Vagina (tissue), 2 donors: ENCODE data around the gene TYW1. TPM values are rescaled to one million over a fixed set of nuclear protein-coding genes. Genes with fewer than 3 reads are reported as not detected.
A peak's percentile ranks its signal among the peaks of the same experiment; 100 is the strongest.
"Not testable (repeated sequence)": the region's sequence is repeated elsewhere in the genome, so short reads cannot be mapped to it uniquely, and the experiment has no call there.

Experiments
- DNase-seq, 2 donors: peaks; one replicate each; pipeline ENCODE4 v3.0.0-alpha.2; 2017; ENCODE audit errors: extremely low spot score in 2 of 2
- H3K27ac ChIP-seq: fragments of 200-600 bp; sonication (generic); one replicate; pipeline ENCODE4 v1.5.1; 2019
- H3K27me3 ChIP-seq: fragments of 200-600 bp; sonication (generic); one replicate; pipeline ENCODE4 v1.5.1; 2019
- H3K36me3 ChIP-seq, 2 donors: fragments of 200-600 bp; sonication (generic); one replicate each; pipeline ENCODE4 v1.5.1; 2017 to 2019
- H3K4me1 ChIP-seq: fragments of 200-600 bp; sonication (generic); one replicate; pipeline ENCODE4 v1.5.1; 2019
- H3K4me3 ChIP-seq, 2 donors: fragments of 200-600 bp; sonication (generic); 1 replicate in 1 of 2; 2 replicates in 1 of 2; pipeline ENCODE4 v1.5.1; 2016 to 2019
- H3K9me3 ChIP-seq: fragments of 200-600 bp; sonication (generic); one replicate; pipeline ENCODE4 v1.5.1; 2019
- POLR2A ChIP-seq, 2 donors: fragments of 450-650 bp; IDR thresholded peaks; one replicate each; pipeline ENCODE4 v1.6.1; 2017; ENCODE audit warnings: antibody characterized with exemption in 2 of 2, mild to moderate bottlenecking in 2 of 2, moderate library complexity in 2 of 2
- POLR2AphosphoS5 ChIP-seq, 2 donors: sonication (generic); formaldehyde crosslinking; IDR thresholded peaks; one replicate each; pipeline ENCODE4 v1.9.0; 2017; ENCODE audit warnings: antibody characterized with exemption in 2 of 2, mild to moderate bottlenecking in 2 of 2, low read depth in 1 of 2; ENCODE audit not compliant: insufficient read depth in 1 of 2
- intact Hi-C: fragments of 100-400 bp; cut with DNase I; formaldehyde crosslinking; loops from one replicate; pipeline ENCODE4 v1.15.1; 2023
- total RNA-seq: library from RNA; depleted of rRNA; stranded (reverse); fragments of >200 nt; gene quantifications from one replicate; pipeline ENCODE4 v1.2.3, GENCODE V29; 2016
- TF ChIP-seq, protein P1 (sequence below), 3 experiments: fragments of 450-650 bp in 2 of 3; fragments of 200-600 bp in 1 of 3; sonication (generic) in 1 of 3; IDR thresholded peaks; one replicate each; pipeline ENCODE4 v1.5.1; 2017 to 2019; ENCODE audit warnings: antibody characterized with exemption in 3 of 3, mild to moderate bottlenecking in 2 of 3, moderate library complexity in 2 of 3

TYW1 gene
- total RNA-seq, 1 donor from 2014 or later: 40.8 TPM

DNA sequence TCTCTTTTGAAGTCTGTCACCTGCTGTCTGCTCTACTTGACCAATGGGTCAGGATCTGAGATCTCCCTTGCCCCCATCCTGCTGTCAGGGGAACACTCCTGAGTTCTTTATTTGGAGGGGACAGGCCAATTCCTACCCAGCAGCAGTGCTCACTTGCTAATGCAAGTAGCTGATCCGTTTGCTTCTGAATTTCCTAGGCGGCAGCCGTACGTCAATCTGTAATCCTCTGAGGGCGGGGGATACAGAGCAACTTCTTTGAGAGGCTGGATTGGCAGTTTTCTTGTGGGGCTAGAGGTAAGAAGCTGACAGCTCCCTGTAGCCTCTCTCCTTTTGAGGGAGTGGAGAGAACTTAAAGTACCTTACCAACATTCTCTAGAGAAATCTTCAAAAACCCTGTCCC lies 36.6 kb downstream of the TYW1 start:
- Histone ChIP-seq H3K9me3 (no peaks in the 10 kb centered on the region), H3K27me3 (no peaks in the 10 kb centered on the region), H3K4me1 (no peaks in the 10 kb centered on the region), H3K4me3 (no peak overlapping the region), H3K36me3 (peaks cover 0 to 11% of the 10 kb centered on the region in 2 donors), H3K27ac (no peak overlapping the region)
- intact Hi-C loops: no loop called here
- TF ChIP-seq, protein P1, sequence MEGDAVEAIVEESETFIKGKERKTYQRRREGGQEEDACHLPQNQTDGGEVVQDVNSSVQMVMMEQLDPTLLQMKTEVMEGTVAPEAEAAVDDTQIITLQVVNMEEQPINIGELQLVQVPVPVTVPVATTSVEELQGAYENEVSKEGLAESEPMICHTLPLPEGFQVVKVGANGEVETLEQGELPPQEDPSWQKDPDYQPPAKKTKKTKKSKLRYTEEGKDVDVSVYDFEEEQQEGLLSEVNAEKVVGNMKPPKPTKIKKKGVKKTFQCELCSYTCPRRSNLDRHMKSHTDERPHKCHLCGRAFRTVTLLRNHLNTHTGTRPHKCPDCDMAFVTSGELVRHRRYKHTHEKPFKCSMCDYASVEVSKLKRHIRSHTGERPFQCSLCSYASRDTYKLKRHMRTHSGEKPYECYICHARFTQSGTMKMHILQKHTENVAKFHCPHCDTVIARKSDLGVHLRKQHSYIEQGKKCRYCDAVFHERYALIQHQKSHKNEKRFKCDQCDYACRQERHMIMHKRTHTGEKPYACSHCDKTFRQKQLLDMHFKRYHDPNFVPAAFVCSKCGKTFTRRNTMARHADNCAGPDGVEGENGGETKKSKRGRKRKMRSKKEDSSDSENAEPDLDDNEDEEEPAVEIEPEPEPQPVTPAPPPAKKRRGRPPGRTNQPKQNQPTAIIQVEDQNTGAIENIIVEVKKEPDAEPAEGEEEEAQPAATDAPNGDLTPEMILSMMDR (IDR thresholded peaks at IDR 0.05): no peak
- TF ChIP-seq POLR2A (IDR thresholded peaks at IDR 0.05) (no peak), POLR2AphosphoS5 (IDR thresholded peaks at IDR 0.05; ENCODE audit: insufficient read depth in 1 of 2, low read depth in 1 of 2) (no peak)
- DNase-seq: no peak

DNA sequence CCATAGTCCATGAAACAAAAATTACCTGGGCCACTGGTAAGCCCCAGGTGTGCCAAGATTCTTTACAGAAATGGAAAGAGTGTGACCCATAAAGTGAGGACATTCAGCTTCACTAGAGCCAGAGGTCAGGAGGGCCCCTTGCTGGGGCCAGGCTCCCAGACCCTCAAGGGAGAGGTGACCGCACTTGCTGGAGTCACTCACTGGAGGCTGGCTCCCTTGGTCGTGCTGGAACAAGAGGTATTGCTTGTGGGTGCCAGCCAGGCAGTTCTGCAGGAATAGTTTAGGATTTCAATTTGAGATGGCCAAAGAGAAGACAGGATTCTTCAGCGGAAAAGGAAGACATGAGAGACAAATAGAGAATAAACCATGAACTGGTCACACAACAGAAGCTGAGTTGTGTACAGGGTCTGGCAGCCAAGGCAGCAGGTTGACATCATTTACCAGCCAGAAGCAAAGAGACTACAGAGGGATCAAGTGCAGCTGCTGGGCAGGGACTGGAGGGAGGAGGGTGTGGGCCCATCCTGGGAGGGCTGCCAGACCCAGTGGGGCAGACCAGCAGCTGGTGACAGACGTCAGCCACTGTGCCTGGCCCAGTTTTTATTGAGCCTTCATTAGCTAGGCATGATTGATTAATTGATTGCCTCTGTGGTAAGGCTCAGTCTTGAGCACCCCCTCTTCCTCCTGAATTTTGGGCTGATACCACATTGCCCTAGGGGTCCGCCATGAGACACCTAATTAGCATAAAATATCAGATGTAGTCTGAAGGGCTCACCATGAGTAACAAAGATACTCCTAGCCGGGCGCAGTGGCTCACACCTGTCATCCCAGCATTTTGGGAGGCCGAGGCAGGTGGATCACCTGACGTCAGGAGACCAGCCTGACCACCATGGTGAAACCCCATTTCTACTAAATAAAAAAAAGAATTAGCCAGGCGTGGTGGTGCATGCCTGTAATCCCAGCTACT lies 40.1 kb downstream of the TYW1 start:
- H3K36me3 ChIP-seq, H3K27me3 ChIP-seq, intact Hi-C loops, H3K9me3 ChIP-seq, DNase-seq, H3K27ac ChIP-seq, H3K4me3 ChIP-seq, H3K4me1 ChIP-seq: not testable (repeated sequence)

DNA sequence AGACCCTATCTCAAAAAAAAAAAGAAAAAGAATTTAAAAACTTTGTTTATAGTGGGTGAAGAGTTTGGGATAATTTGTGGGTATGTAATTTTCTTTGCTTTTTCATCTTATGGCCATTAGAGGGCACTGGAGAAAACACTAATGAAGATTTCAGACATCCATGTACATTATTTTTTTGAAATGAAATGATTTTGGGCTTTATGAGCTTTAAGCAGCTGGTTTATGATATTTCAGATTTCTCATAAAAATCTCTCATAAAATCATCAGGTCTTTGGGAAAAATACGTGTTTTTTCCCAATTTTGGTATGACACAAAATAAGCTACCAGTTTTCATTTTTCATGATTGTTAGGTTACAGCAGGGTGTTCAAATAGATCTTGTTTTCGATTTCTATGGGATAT lies 44.2 kb downstream of the TYW1 start:
- H3K27ac ChIP-seq, H3K27me3 ChIP-seq, DNase-seq, H3K4me3 ChIP-seq, H3K9me3 ChIP-seq, H3K36me3 ChIP-seq, intact Hi-C loops: not testable (repeated sequence)
- H3K4me1 ChIP-seq: peaks cover 16% of the 10 kb centered on the region

DNA sequence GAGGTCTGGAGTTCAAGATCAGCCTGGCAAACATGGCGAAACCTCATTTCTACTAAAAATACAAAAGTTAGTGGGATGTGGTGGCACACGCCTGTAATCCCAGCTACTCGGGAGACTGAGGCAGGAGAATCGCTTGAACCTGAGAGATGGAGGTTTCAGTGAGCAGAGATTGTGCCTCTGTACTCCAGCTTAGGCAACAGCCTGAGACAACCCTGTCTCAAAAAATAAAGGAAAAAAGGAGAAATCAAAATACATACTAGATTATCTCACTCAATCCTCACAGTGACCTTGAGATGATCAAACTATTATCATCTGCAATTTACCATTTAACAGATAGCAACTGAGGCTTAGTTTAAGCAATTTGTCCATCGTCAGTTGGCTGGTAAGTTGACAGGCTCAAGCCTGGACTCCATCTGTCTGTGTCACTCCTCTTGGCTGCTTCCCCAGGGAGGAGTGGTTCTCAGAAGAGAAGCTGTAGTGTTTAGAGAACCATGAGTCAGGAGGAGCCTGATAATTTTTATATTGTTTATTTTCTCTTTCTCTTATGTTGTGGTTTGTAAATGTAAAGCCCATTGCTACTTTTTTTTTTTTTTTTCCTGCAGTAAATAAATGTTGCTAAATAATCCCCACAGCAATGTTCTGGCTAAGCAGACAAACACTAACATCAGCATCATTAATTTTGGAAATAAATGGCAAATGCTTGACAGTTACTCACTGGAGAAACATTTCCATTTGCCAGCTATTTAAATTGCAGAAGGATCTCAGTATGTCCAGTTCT lies 46.3 kb downstream of the TYW1 start:
- H3K36me3 ChIP-seq, H3K9me3 ChIP-seq, intact Hi-C loops, H3K27me3 ChIP-seq, H3K4me3 ChIP-seq, DNase-seq: not testable (repeated sequence)
- peak in 1 of 2 donors; percentile 57 for TF ChIP-seq POLR2AphosphoS5 (IDR thresholded peaks at IDR 0.05; ENCODE audit: insufficient read depth in 1 of 2, low read depth in 1 of 2)
- Histone ChIP-seq H3K4me1 (peaks cover 16% of the 10 kb centered on the region), H3K27ac (peak overlapping the region; percentile 69)

DNA sequence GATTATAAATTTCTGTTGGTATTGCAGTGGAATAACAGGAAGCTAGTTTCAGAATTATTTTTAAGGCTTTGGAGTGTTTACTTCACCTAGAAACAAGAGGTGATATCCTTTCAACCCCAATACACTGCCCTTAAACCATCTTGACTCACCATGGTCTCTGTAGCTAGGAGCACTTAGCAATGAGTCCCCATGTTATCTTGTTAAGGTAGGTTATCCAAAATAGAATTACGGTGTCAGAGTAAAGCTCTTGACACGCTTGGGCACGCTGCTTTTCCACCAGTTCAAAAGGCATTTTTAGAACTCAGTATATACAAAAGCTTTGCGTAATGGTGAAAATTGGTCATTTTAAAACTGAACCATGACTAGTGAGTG lies 46.9 kb downstream of the TYW1 start:
- Histone ChIP-seq H3K27ac (peak overlapping the region; percentile 62), H3K4me1 (peaks cover 16% of the 10 kb centered on the region)
- DNase-seq, H3K36me3 ChIP-seq, H3K9me3 ChIP-seq, intact Hi-C loops, H3K27me3 ChIP-seq, H3K4me3 ChIP-seq: not testable (repeated sequence)

DNA sequence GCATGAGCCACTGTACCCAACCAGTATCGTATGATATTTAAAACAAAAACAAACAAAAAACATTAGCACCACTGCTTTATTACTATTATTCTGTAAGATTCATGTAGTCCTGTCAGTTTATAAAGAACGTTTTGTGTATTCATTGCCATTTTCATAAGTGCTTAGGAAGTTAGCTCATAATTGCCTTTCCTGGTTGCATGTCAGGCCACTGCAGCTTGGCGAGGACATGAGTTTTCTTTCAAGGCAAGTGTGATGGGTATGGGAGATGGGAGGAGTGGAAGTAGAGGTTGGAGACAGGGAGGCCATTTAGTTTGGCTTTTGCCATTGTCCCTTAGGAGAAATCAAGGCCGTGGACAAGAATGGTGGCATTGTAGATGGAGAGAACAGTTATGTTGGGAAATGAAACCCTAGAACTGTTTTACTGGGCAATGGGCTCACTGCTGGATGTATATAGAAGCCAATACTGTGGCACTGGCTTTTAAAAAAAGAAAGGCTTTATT lies 48.9 kb downstream of the TYW1 start:
- TF ChIP-seq, protein P1 (IDR thresholded peaks at IDR 0.05): no peak
- TF ChIP-seq POLR2A (IDR thresholded peaks at IDR 0.05): no peak
- TF ChIP-seq POLR2AphosphoS5 (IDR thresholded peaks at IDR 0.05; ENCODE audit: insufficient read depth in 1 of 2, low read depth in 1 of 2): no peak
- Histone ChIP-seq H3K4me3 (no peak overlapping the region), H3K27me3 (no peaks in the 10 kb centered on the region), H3K36me3 (no peaks in the 10 kb centered on the region), H3K4me1 (peaks cover 16% of the 10 kb centered on the region), H3K9me3 (no peaks in the 10 kb centered on the region), H3K27ac (no peak overlapping the region)
- DNase-seq: no peak
- intact Hi-C loops: no loop called here

DNA sequence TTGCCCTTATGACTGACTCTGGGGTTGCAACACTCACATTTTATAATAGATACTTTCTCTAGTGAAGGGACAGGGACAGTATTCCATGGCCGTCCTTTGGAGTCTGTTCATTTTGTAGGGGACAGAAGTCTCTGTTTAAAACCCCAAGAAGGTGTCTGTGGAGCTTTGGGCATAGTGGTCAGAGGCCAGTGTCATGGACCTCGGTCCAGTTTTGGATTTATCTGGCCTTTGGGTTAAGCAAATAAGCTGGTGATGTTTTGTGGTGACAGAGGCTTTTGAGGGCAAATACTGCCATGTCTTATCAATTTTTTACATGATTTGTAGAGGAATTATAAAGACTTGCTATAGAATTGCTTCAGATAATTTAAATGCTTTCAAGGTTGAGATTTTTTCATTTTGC lies 50.2 kb downstream of the TYW1 start:
- H3K27me3 ChIP-seq, H3K9me3 ChIP-seq, H3K4me3 ChIP-seq, DNase-seq, intact Hi-C loops, H3K27ac ChIP-seq: not testable (repeated sequence)
- Histone ChIP-seq H3K36me3 (peaks cover 0 to 12% of the 10 kb centered on the region in 2 donors), H3K4me1 (peaks cover 11% of the 10 kb centered on the region)

DNA sequence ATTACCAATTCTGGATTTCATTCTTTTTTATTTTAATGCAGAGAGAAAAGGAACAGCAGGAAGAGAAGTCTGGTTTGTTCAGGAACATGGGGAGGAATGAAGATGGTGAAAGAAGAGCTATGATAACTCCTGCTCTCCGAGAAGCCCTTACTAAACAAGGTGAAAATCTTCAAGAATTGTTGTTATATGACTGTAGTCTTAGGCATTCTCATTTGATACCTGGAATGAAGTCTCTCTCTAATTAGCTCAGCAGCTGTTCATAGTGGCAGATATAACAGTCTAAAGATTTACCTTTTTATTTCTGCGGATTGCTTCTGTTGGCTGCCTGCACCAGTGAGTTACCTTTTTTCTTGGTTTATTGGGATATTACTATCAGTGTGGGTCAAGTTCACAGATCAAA lies 53.3 kb downstream of the TYW1 start:
- H3K27me3 ChIP-seq, H3K4me1 ChIP-seq, H3K9me3 ChIP-seq, H3K4me3 ChIP-seq, DNase-seq, intact Hi-C loops, H3K27ac ChIP-seq: not testable (repeated sequence)
- peaks cover 0 to 16% of the 10 kb centered on the region in 2 donors for H3K36me3 ChIP-seq

DNA sequence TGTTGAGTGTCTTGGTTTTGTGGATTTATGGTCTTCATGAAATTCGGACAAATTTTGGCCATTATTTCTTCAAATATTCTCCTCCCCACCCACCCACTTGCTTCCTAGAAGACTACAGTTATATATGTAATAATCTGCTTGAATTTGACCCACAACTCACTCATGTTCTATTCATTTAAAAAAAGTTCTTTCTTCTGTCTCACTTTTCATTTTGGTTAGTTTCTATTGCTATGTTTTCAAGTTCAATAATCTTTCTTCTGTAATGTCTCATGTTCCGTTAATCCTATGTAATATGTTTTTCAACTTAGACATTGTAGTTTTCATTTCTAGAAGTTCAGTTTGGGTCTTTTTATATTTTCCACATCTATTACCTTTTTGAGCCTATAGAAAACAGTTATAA lies 55.5 kb downstream of the TYW1 start:
- H3K9me3 ChIP-seq, H3K27me3 ChIP-seq, H3K4me3 ChIP-seq, H3K27ac ChIP-seq, H3K4me1 ChIP-seq, DNase-seq, intact Hi-C loops: not testable (repeated sequence)
- H3K36me3 ChIP-seq: peaks cover 0 to 16% of the 10 kb centered on the region in 2 donors
